BLaER1 treated with 17β-estradiol and CSF1 and Interleukin-3, amounts not matched to agents 10 nM and 100 nM (cell line): Measurements from ENCODE around the gene CD93.

ENCODE experiments used
- H3K27ac ChIP-seq, 11 experiments: shearing (Covaris generic); formaldehyde crosslinking; 2 replicates each; pipeline ENCODE4 v1.8.1; 2022
- H3K27me3 ChIP-seq, 11 experiments: shearing (Covaris generic); formaldehyde crosslinking; 2 replicates each; pipeline ENCODE4 v1.8.1; 2022
- H3K36me3 ChIP-seq, 11 experiments: shearing (Covaris generic); formaldehyde crosslinking; 2 replicates each; pipeline ENCODE4 v1.8.1; 2022
- H3K4me1 ChIP-seq, 10 experiments: shearing (Covaris generic); formaldehyde crosslinking; 2 replicates each; pipeline ENCODE4 v1.8.1; 2022
- H3K4me2 ChIP-seq, 11 experiments: shearing (Covaris generic); formaldehyde crosslinking; 2 replicates each; pipeline ENCODE4 v1.8.1; 2022
- H3K4me3 ChIP-seq, 10 experiments: shearing (Covaris generic); formaldehyde crosslinking; 2 replicates each; pipeline ENCODE4 v1.8.1; 2022
- H3K9ac ChIP-seq, 11 experiments: shearing (Covaris generic); formaldehyde crosslinking; 2 replicates each; pipeline ENCODE4 v1.8.1; 2022
- H3K9me3 ChIP-seq, 11 experiments: shearing (Covaris generic); formaldehyde crosslinking; replicated peaks in 1 of 11; 2 replicates each; pipeline ENCODE4 v1.8.1; 2022
- H4K20me1 ChIP-seq, 11 experiments: shearing (Covaris generic); formaldehyde crosslinking; 2 replicates each; pipeline ENCODE4 v1.8.1; 2022
- Cebpa-rat ChIP-seq, 11 experiments: shearing (Covaris generic); IDR thresholded peaks; 2 replicates each; pipeline ENCODE4 v1.8.1; 2022

CD93 gene, protein sequence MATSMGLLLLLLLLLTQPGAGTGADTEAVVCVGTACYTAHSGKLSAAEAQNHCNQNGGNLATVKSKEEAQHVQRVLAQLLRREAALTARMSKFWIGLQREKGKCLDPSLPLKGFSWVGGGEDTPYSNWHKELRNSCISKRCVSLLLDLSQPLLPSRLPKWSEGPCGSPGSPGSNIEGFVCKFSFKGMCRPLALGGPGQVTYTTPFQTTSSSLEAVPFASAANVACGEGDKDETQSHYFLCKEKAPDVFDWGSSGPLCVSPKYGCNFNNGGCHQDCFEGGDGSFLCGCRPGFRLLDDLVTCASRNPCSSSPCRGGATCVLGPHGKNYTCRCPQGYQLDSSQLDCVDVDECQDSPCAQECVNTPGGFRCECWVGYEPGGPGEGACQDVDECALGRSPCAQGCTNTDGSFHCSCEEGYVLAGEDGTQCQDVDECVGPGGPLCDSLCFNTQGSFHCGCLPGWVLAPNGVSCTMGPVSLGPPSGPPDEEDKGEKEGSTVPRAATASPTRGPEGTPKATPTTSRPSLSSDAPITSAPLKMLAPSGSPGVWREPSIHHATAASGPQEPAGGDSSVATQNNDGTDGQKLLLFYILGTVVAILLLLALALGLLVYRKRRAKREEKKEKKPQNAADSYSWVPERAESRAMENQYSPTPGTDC

DNA sequence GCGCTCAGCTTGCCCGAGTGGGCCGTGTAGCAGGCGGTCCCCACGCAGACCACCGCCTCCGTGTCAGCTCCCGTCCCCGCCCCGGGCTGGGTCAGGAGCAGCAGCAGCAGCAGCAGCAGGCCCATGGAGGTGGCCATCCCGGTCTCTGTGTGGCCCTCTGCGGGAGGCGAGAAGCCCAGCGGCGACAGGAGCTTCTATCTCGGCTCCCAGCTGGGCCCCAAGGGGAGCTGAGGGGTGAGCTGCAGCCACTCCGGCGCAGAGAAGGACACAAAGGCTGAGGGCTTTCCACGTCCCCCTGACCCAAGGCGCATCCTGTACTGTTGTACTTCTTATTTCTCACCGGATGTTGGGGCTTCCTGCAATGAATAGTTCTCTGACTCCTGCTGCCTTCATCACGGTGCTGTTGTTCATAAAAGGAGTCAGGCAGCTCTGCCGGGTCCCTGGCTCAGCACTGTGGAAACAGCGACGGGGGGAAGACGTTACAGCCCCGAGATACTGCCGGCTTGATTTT is at the start of gene CD93:
CD93 (minus strand) TSS at position 269 of the 511 bp plus-strand sequence; CDS start at position 137, 132 bp downstream.
- H4K20me1 ChIP-seq: peaks cover 0 to 37% (median 0%) of the 10 kb centered on the region in 11 experiments; a peak in 6 of 22 replicates
- H3K4me3 ChIP-seq: peak within 1 kb of the TSS; percentile 34 to 77 (median 61); a peak in 19 of 20 replicates
- H3K9me3 ChIP-seq: no peaks in the 10 kb centered on the region
- H3K27me3 ChIP-seq: no peaks in the 10 kb centered on the region
- H3K27ac ChIP-seq: peak within 1 kb of the TSS; percentile 77 to 98 (median 93)
- peak within 1 kb of the TSS; percentile 75 to 91 (median 82) for H3K9ac ChIP-seq
- TF ChIP-seq Cebpa-rat (IDR thresholded peaks at IDR 0.05): no peak
- peaks cover 60 to 99% (median 84%) of the 10 kb centered on the region in 10 experiments for H3K4me1 ChIP-seq
- peaks cover 0 to 38% (median 11%) of the 10 kb centered on the region in 11 experiments; a peak in 13 of 22 replicates for H3K36me3 ChIP-seq
- peak within 1 kb of the TSS; percentile 88 to 99 (median 98) for H3K4me2 ChIP-seq

DNA sequence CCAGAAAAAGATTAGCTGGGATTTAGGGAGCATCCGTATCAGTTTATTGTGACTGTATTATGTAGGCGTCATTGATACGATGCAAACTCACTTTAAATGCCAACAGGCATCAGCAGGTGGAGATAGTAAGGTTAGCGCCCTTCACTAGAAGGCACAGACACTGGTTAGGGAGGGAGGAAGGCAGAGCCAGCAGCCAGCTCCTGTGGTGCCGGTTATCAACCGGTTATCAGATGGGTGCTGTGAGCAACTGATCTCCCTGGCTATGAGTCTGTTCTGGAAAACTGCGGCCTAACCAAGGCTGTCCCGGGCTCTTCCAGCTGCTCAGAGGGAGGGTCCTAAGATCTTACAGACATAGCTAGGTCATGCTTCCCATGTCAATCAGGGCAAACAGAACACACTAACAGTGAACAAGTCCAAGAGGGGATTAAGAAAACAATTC is 47.5 kb upstream of the CD93 start:
- Histone ChIP-seq H3K36me3 (0 out of 22 replicates have a peak, but pooled peaks cover 0 to 4% (median 0%) of the 10 kb centered on the region in 11 experiments), H3K9ac (no peak overlapping the region), H3K4me1 (peaks cover 46 to 87% (median 76%) of the 10 kb centered on the region in 10 experiments), H3K9me3 (peaks cover 0 to 19% (median 10%) of the 10 kb centered on the region in 11 experiments; a peak in 11 of 22 replicates), H4K20me1 (no peaks in the 10 kb centered on the region), H3K4me2 (peak overlapping the region in 7 of 11 experiments; percentile 52 to 98 (median 91); a peak in 8 of 22 replicates), H3K27ac (peak overlapping the region in 7 of 11 experiments; percentile 14 to 100 (median 100); a peak in 11 of 22 replicates), H3K4me3 (no peak overlapping the region), H3K27me3 (no peaks in the 10 kb centered on the region)
- TF ChIP-seq Cebpa-rat (IDR thresholded peaks at IDR 0.05): no peak

GRCh38 chr20:23132930-23133559 is 46.9 kb upstream of the CD93 start:
- Histone ChIP-seq H3K27ac (peak overlapping the region in 10 of 11 experiments; percentile 7 to 100 (median 96); a peak in 18 of 22 replicates), H3K9ac (no peak overlapping the region), H3K4me1 (peaks cover 46 to 87% (median 76%) of the 10 kb centered on the region in 10 experiments), H3K36me3 (0 out of 22 replicates have a peak, but pooled peaks cover 0 to 4% (median 0%) of the 10 kb centered on the region in 11 experiments), H3K9me3 (peaks cover 0 to 19% (median 10%) of the 10 kb centered on the region in 11 experiments; a peak in 11 of 22 replicates), H3K4me2 (peak overlapping the region; percentile 25 to 98 (median 67); a peak in 20 of 22 replicates), H3K4me3 (no peak overlapping the region), H3K27me3 (no peaks in the 10 kb centered on the region), H4K20me1 (no peaks in the 10 kb centered on the region)
- no peak for TF ChIP-seq Cebpa-rat (IDR thresholded peaks at IDR 0.05)

DNA sequence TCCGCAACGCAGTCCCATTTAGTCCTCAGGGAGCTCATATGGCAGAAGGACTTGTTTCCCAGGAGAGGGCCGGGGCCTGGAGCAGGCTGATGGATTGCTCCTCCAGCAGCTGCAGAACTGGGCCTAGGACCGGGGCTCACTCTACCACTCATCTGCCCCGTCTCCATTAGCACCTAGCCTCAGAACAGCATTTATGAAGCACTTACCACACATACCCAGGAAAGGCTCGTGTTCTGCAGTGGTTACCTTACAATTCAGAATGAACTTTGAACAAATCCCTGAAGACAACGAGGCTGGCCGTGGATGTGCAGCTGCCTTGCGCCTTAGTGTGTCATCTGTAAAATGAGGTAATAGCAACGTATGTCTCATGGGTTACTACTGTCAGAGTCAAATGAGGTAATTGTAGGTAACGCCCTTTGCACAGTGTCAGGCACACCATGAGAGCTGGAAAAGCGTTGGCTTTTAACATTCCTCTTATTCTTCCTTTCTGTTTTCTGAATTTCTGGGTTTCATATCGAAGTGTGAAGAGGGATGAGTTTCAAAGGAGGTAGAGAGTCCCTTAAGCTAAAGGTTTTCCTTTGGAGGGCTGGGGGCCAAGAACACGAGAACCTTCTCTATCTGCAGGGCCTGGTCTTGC is 46.3 kb upstream of the CD93 start:
- no peaks in the 10 kb centered on the region for H4K20me1 ChIP-seq
- H3K9me3 ChIP-seq: peaks cover 0 to 19% (median 10%) of the 10 kb centered on the region in 11 experiments; a peak in 11 of 22 replicates
- no peaks in the 10 kb centered on the region for H3K27me3 ChIP-seq
- peak overlapping the region; percentile 7 to 100 (median 95); a peak in 18 of 22 replicates for H3K27ac ChIP-seq
- H3K4me3 ChIP-seq: no peak overlapping the region
- 0 out of 22 replicates have a peak, but pooled peaks cover 0 to 4% (median 0%) of the 10 kb centered on the region in 11 experiments for H3K36me3 ChIP-seq
- peaks cover 46 to 87% (median 76%) of the 10 kb centered on the region in 10 experiments for H3K4me1 ChIP-seq
- TF ChIP-seq Cebpa-rat (IDR thresholded peaks at IDR 0.05): no peak
- H3K4me2 ChIP-seq: peak overlapping the region; percentile 43 to 98 (median 67)
- peak overlapping the region in 3 of 11 experiments; percentile 10 to 31 (median 28); a peak in 2 of 22 replicates for H3K9ac ChIP-seq

DNA sequence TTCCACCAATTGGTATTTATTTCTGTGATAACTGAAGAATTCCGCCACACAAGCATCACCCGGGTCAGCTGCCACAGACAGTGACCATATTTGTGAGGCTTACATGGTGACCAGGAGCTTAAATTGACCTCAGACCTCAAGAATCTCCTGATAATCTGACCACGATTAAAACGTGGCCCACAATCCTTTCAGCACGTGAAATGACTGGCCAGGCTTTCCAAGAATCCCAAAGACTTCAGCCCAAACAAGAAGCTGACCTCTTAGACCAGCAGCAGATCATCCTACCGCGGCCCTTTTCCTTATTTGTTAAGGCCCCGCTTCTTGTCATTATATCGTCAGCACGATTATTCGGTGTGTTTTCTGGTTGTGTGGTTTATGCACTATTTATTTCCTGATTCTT is 45.6 kb upstream of the CD93 start:
- TF ChIP-seq Cebpa-rat (IDR thresholded peaks at IDR 0.05): no peak
- Histone ChIP-seq H4K20me1 (no peaks in the 10 kb centered on the region), H3K9me3 (peaks cover 0 to 19% (median 10%) of the 10 kb centered on the region in 11 experiments; a peak in 11 of 22 replicates), H3K9ac (peak overlapping the region in 2 of 11 experiments; percentile 10 to 28; a peak in 1 of 22 replicates), H3K4me2 (peak overlapping the region; percentile 43 to 98 (median 67); a peak in 21 of 22 replicates), H3K4me1 (peaks cover 50 to 87% (median 76%) of the 10 kb centered on the region in 10 experiments), H3K4me3 (no peak overlapping the region), H3K27me3 (no peaks in the 10 kb centered on the region), H3K27ac (peak overlapping the region in 9 of 11 experiments; percentile 43 to 100 (median 98); a peak in 18 of 22 replicates), H3K36me3 (0 out of 22 replicates have a peak, but pooled peaks cover 0 to 4% (median 0%) of the 10 kb centered on the region in 11 experiments)

DNA sequence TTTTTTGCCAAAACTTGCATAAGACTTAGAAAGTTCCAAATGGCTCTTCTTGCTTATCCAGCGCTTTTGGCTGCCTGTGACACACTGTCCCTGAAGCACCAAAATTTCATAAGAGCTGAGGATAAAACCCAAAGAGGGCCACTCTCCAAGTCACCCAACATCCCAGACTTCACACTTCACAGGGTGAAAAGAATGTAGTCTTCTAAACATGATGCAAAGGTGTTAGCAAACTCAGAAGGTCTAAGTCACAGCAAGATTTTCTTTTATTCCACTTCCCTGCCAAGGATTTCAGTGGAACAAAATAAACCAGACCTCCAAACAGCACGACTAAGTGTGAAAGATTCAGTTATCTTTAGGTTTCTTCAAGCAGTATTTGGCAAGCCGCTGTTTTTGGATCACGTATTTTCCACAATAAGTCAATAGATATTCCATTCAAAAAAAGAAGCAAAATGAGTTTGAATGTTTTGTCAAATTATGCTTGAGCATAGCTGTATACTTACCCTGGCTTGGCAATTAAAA is 44.6 kb upstream of the CD93 start:
- Histone ChIP-seq H3K9ac (peak overlapping the region in 5 of 11 experiments; percentile 26 to 98 (median 94); a peak in 3 of 22 replicates), H3K27ac (peak overlapping the region; percentile 53 to 100 (median 99); a peak in 21 of 22 replicates), H3K9me3 (peaks cover 0 to 19% (median 10%) of the 10 kb centered on the region in 11 experiments; a peak in 10 of 22 replicates), H3K4me1 (peaks cover 61 to 88% (median 79%) of the 10 kb centered on the region in 10 experiments), H3K4me2 (peak overlapping the region in 8 of 11 experiments; percentile 87 to 98 (median 92); a peak in 15 of 22 replicates), H3K36me3 (0 out of 22 replicates have a peak, but pooled peaks cover 0 to 4% (median 0%) of the 10 kb centered on the region in 11 experiments), H4K20me1 (no peaks in the 10 kb centered on the region), H3K4me3 (no peak overlapping the region), H3K27me3 (no peaks in the 10 kb centered on the region)
- no peak; a peak in 1 of 22 replicates for TF ChIP-seq Cebpa-rat (IDR thresholded peaks at IDR 0.05)

- Histone ChIP-seq H3K4me2 (peak overlapping the region in 10 of 11 experiments; percentile 87 to 98 (median 90); a peak in 21 of 22 replicates), H3K27me3 (no peaks in the 10 kb centered on the region), H4K20me1 (no peaks in the 10 kb centered on the region), H3K36me3 (0 out of 22 replicates have a peak, but pooled peaks cover 0 to 4% (median 0%) of the 10 kb centered on the region in 11 experiments), H3K9me3 (peaks cover 0 to 19% (median 10%) of the 10 kb centered on the region in 11 experiments; a peak in 10 of 22 replicates), H3K27ac (peak overlapping the region; percentile 53 to 100 (median 99); a peak in 21 of 22 replicates), H3K4me3 (no peak overlapping the region), H3K4me1 (peaks cover 67 to 88% (median 83%) of the 10 kb centered on the region in 10 experiments), H3K9ac (peak overlapping the region in 10 of 11 experiments; percentile 26 to 98 (median 94); a peak in 11 of 22 replicates)
- TF ChIP-seq Cebpa-rat (IDR thresholded peaks at IDR 0.05): no peak
Observed at GRCh38 chr20:23129891-23130621, 43.9 kb upstream of the CD93 start.
